GM20000 (cell line): ENCODE results near the gene GRIPAP1.

ENCODE experiments used
- DNase-seq: peaks from one replicate; pipeline ENCODE4 v3.0.0; 2012; ENCODE audit warnings: low spot score
- TF ChIP-seq, protein P1 (sequence below): IDR thresholded peaks from 2 replicates; pipeline ENCODE4 v1.5.1; 2012; ENCODE audit warnings: mild to moderate bottlenecking, control low read depth; ENCODE audit errors: extremely low read depth, missing control alignments

Gene GRIPAP1

DNA sequence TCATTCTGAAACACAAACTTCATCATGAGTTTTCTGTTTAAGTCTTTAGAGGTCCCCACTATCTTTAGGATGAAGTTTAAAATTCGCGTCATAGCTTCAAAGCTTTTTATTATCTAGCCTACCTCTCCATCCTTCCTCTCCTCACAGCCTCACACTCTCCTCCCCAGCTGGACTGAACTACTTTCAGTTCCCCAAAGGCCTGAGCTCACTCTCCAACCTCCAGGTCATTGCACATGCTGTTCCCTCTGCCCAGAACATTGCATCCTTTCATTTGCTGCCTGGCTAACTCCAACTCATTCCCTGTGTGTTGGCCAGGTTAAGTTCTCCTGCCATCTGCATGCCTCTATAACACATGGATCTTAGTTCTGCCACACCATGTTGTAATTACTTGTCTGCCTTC is 41.8 kb downstream of the GRIPAP1 start:
- TF ChIP-seq, protein P1, sequence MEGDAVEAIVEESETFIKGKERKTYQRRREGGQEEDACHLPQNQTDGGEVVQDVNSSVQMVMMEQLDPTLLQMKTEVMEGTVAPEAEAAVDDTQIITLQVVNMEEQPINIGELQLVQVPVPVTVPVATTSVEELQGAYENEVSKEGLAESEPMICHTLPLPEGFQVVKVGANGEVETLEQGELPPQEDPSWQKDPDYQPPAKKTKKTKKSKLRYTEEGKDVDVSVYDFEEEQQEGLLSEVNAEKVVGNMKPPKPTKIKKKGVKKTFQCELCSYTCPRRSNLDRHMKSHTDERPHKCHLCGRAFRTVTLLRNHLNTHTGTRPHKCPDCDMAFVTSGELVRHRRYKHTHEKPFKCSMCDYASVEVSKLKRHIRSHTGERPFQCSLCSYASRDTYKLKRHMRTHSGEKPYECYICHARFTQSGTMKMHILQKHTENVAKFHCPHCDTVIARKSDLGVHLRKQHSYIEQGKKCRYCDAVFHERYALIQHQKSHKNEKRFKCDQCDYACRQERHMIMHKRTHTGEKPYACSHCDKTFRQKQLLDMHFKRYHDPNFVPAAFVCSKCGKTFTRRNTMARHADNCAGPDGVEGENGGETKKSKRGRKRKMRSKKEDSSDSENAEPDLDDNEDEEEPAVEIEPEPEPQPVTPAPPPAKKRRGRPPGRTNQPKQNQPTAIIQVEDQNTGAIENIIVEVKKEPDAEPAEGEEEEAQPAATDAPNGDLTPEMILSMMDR: no peak
- DNase-seq: no peak

DNA sequence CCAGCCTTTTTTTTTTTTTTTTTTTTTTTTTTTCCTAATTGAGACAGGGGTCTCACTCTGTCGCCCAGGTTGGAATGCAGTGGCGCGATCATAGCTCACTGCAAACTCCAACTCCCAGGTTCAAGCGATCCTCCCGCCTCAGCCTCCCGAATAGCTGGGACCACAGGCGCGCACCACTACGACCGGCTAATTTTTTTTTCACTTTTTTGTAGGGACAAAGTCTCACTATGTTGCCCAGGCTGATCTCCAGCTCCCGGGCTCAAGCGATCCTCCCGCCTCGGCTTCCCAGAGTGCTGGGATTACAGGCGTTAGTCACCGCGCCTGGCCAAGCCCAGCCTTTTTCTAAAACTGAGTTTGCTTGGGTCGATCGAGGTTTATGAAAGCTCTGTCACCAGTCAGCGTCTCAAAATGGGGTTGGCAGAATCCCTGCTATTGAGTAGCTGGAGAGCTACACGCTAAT is 43.4 kb downstream of the GRIPAP1 start:
- DNase-seq: no peak
- TF ChIP-seq, protein P1: no peak

DNA sequence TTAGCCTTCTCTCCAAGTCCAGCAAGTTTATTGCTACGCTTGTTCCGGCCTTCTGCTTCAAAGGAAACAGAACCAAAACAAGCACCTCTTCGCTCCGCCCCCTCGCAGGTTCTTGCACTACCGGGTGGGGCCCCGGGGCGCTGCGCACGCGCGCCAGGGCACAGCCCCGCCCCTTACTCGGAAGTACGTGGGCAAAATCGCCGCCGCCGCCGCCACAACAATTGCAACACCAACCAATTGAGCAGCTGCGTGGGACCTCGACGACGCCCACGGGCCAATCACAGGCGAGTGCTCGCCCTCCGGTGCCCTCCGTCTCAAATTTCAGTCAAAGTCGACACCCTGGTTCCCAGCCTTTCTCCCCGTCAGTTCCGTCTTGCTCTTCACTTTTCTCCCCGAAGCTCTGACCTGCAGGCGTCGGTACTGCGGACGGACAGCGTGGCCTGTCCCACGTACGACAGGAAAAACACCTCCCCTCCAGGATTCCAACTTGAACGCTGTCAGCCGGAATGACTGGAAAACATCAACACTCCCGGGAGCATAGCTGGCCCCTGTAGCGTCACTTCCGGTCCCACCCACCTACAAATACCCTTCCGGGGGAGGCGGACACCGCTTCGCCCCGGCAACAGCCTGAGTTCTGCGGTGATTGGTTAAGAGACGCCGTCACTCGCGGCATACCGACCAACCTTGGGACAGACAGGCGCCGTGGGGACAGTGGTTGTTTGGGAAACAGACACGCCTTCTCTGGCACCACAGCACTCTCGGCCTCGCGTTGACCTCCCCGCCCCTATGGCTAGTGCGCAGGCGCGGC is 44.0 kb downstream of the GRIPAP1 start:
- TF ChIP-seq, protein P1: no peak

DNA sequence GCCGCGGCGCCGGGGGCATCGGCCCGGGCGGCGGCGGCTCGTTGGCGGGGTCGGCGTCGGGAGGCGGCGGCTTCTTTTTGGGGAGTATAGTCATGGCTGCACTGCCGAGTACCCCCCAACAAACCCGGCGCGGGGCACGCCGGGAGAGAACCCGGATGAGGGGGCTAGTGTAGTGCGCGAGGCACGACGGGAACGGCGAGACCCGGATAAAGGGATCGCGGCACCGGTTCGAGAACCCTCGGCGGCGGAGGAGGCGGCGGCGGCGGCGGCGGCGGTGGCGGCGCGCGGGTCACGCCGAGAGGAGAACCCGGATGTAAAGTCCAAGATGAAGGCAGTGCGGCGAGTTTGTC is 44.6 kb downstream of the GRIPAP1 start, which contains the start of gene OTUD5:
Gene OTUD5 (minus strand): TSS at position 131 of the 350 bp plus-strand sequence. CDS start 37 bp downstream, at position 94.
- peak; percentile 87 for DNase-seq
- TF ChIP-seq, protein P1: no peak

More for the DNA sequence above, 44.0 kb downstream of the GRIPAP1 start:
- DNase-seq: peak; percentile 91

DNA sequence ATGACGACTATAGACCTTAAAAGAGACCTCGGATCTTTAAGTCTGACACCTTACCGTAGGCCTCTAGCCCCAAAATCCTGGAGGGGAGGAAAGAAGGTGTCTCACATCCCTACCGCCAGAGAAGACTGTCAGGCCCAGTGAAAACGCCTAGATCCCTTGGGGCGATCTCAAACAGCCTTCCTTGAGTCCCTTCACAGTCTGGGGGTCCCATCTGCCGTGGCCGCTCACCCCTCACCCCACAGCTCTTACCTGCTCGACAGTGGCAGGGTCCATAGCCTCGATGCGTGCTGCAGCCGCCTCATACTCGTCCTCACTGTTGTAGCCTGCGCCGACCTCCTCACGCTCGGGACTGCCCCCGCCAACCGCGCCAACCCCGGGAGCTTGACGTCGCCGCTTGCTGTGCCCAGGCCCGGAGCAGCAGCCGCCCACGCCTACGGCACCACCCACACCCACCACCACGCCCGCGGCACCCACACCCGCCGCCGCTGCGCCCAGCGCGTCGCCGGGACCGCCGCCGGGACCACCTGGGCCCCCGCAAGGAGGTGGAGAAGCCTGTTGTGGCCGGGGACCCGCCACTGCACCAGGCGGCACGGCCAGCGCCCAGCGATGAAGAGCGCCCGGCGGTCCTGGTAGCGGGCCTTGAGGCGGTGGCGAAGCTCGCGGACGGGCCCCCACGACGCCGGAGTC is 45.2 kb downstream of the GRIPAP1 start:
- DNase-seq: no peak
- TF ChIP-seq, protein P1: no peak

DNA sequence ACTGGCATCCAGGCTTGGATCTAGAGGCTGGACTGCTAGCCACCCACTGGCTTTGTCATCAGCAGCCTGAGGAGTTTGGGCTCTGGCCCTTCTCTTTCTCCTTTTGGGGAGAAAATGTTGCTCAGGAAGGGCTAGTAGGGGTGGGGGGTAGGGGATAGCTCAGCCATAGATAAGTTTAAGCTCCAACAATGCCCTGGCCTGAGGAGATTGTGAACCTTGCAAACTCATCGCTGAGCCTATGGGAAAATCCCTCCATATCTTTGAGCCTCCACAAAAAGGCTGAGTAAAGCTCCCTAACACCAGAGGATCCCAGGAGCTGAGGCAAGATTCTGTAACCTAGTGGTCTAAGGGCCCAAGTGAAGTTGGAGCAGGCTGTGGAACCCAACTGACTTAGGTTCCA is 53.5 kb downstream of the GRIPAP1 start:
- DNase-seq: no peak
- TF ChIP-seq, protein P1: no peak
